Measurements from ENCODE around the gene HRH2. TPM values are rescaled to one million over a fixed set of nuclear protein-coding genes. Genes with fewer than 3 reads are reported as not detected.

Gene HRH2
- total RNA-seq, 1 donor from 2014 or later: 37.1 TPM

DNA sequence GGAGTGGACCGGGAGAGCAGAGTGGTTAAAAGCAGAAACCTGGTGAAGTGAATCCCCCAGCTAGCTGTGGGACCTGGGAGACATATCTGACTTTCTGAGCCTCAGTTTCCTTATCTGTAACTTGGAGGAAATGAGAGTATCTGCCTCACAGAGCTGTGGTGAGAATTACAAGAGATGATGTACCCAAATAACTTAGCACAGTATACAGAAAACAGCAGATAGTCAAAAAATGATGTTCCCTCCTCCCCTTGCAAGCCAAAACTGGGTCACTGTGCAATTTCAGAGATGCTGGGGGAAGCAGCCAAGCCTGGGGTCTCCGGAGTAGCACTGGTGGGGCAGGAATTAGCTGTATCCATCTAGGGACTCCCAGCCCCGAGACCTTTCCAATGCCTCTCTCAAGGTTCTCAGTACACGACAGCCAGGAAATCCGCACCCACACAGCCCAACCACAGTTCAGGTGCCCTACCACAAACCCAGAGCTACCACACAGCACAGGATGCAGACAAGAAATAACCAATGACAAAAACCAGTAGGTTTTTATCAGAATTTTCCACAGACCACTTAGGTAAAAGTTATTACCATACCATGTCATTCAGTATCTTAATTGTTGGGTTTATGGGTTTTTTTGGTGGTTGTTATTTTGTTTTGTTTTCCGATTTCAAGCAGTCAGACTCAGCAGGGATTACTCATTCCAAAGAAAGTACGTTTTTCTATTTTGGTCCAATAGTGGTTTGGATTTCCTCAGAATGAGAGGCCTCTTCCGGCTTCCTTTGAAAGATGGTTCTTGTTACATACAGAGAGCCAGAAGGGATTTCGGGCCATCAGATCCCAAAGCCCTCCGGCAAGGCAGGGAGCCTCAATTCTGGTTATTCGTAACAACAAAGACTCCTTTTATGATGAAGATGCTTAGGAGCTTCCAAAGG, 4.9 kb upstream of the HRH2 start:
- no peaks in the 10 kb centered on the region for H3K27me3 Mint-ChIP-seq (ENCODE audit: low read depth)
- peaks cover 67% of the 10 kb centered on the region for H3K4me1 Mint-ChIP-seq (ENCODE audit: low read depth)
- H3K9me3 Mint-ChIP-seq: peaks cover 35% of the 10 kb centered on the region
- intact Hi-C loops (cut with micrococcal nuclease): loop anchor here (1.0 to 5.0 kb wide), 5 partner anchors 36 to 172 kb away; no protein-coding TSS in a partner anchor
- H3K36me3 Mint-ChIP-seq (ENCODE audit: low read depth): peaks cover 28% of the 10 kb centered on the region
- peak overlapping the region; percentile 57 for H3K4me3 Mint-ChIP-seq (ENCODE audit: low read depth)
- H3K27ac Mint-ChIP-seq: peak overlapping the region; percentile 94
- peak; percentile 82 for DNase-seq (ENCODE audit: low spot score)

DNA sequence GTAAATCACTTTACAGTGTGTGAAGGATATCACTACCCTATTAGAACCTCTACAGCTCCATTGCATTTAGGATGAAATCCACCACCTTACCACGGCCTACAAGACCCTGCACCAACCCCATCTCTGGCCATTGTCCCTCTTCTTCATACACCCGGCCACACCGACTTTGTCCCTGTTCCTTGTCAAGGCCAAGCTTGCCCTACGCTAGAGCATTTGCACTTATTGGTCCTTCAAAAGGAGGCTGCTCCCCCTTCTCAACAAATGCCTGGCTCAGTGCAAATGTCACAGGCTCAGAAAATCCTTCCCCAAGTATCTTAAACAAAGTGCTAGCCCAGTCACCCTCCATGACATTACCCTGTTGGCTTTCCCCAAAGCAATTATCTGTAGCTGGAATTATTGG, 4.1 kb upstream of the HRH2 start:
- peaks cover 67% of the 10 kb centered on the region for H3K4me1 Mint-ChIP-seq (ENCODE audit: low read depth)
- H3K36me3 Mint-ChIP-seq (ENCODE audit: low read depth): peaks cover 30% of the 10 kb centered on the region
- H3K27ac Mint-ChIP-seq: peak overlapping the region; percentile 94
- no peaks in the 10 kb centered on the region for H3K27me3 Mint-ChIP-seq (ENCODE audit: low read depth)
- peaks cover 27% of the 10 kb centered on the region for H3K9me3 Mint-ChIP-seq
- intact Hi-C loops (cut with micrococcal nuclease): loop anchor here (1.0 to 5.0 kb wide), 6 partner anchors 36 to 883 kb away; partner anchors contain the start of gene RNF44
- peak overlapping the region; percentile 53 for H3K4me3 Mint-ChIP-seq (ENCODE audit: low read depth)
- DNase-seq (ENCODE audit: low spot score): no peak

DNA sequence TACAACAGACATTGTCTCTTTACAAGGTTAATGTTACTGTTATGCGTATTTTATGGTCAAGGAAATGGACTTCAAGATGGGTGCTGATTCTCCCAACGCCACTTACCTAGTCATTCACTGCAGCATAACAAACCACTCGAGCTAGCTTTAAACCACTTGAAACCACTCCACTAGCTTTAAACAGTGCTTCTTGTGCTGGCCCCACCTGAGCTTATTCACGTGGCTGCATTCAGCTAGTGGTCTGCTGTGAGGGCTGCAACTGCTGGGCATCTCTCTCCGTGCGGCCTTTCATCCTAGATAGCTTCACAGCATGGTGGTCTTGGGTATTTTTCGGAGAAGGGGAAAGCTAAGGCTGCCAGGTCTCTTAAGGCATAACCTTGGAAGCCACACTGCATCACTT, 3.5 kb upstream of the HRH2 start:
- Mint-ChIP-seq H3K27ac (peak overlapping the region; percentile 94), H3K36me3 (ENCODE audit: low read depth) (peaks cover 30% of the 10 kb centered on the region), H3K27me3 (ENCODE audit: low read depth) (no peaks in the 10 kb centered on the region), H3K4me1 (ENCODE audit: low read depth) (peaks cover 72% of the 10 kb centered on the region), H3K9me3 (peaks cover 22% of the 10 kb centered on the region), H3K4me3 (ENCODE audit: low read depth) (peak overlapping the region; percentile 14)
- intact Hi-C loops (cut with micrococcal nuclease): loop anchor here (2.0 to 5.0 kb wide), 2 partner anchors 37 to 882 kb away; partner anchors contain the start of gene RNF44
- no peak for DNase-seq (ENCODE audit: low spot score)

DNA sequence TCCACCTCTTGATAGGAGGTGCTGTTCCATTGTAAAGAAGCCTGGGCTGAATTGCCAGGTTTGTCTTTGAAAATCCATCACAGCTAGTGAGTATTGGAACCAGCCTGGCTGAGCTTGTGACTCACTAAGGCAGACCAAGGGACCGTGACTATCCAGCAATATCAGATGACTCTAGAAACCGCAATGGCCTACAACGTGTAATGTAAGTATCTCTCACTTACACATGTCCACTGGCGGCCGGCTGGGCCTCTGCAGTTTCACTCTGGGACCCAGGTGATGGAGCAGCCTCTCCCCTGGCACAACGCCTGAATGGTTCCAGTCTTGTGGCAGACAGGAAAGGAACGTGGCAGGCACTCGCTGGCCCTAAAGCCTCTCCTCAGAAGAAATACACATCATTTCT, 3.1 kb upstream of the HRH2 start:
- Mint-ChIP-seq H3K9me3 (peaks cover 17% of the 10 kb centered on the region), H3K4me1 (ENCODE audit: low read depth) (peaks cover 77% of the 10 kb centered on the region), H3K27ac (peak overlapping the region; percentile 94), H3K4me3 (ENCODE audit: low read depth) (peak overlapping the region; percentile 27), H3K27me3 (ENCODE audit: low read depth) (no peaks in the 10 kb centered on the region), H3K36me3 (ENCODE audit: low read depth) (peaks cover 33% of the 10 kb centered on the region)
- DNase-seq (ENCODE audit: low spot score): no peak
- intact Hi-C loops (cut with micrococcal nuclease): loop anchor here (2.0 to 5.0 kb wide), 3 partner anchors 38 to 882 kb away; partner anchors contain the start of gene RNF44

DNA sequence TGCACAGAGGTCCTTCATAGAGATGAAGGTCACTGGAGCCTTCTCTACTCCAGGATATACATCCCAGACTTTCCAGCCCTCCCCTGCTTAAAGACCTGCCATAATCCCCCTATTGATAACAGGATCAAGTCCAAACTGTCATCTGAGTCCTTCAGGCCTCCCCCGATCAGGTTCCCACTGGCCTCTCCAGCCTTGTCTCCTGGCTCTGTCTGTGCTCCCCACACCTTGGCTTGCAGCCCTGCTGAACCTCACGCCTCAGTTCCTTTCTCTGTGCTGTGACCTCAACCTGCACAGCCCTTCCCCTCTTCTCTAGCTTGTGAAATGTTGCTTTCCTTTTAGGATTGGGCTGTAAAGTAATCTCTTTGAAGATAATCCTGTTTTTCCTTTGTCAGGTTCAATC, 2.5 kb upstream of the HRH2 start:
- no peak overlapping the region for H3K4me3 Mint-ChIP-seq (ENCODE audit: low read depth)

DNA sequence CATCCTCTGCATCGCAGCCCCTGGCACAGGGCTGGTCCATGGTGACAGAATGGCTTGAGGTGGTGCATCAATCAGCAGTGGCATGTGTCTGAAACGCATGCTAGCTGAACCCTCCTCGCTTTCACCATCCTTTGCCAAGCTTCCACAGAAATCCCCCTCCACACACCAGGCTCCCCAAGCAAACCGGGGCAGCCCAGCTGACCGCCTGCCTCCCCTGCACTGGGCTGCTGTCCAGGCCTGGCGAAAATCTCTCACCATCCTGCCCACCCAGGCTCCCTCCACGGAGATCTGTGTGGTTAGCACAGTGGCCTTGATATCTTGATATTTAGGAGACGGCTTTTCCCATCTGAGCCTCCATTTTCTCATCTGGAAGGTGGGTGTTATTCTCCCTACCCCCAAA, 905 bp upstream of the HRH2 start:
- H3K4me1 Mint-ChIP-seq (ENCODE audit: low read depth): peaks cover 80% of the 10 kb centered on the region
- intact Hi-C loops (cut with micrococcal nuclease): loop anchor here (5.0 kb wide), 1 partner anchor 140 kb away; no protein-coding TSS in a partner anchor

More for the DNA sequence above, 2.5 kb upstream of the HRH2 start:
- DNase-seq (ENCODE audit: low spot score): no peak
- intact Hi-C loops (cut with micrococcal nuclease): loop anchor here (2.0 to 5.0 kb wide), 2 partner anchors 142 to 881 kb away; partner anchors contain the start of gene RNF44
- H3K27ac Mint-ChIP-seq: peak overlapping the region; percentile 25
- no peaks in the 10 kb centered on the region for H3K27me3 Mint-ChIP-seq (ENCODE audit: low read depth)
- peaks cover 34% of the 10 kb centered on the region for H3K36me3 Mint-ChIP-seq (ENCODE audit: low read depth)
- H3K4me1 Mint-ChIP-seq (ENCODE audit: low read depth): peaks cover 83% of the 10 kb centered on the region
- H3K9me3 Mint-ChIP-seq: peaks cover 13% of the 10 kb centered on the region

DNA sequence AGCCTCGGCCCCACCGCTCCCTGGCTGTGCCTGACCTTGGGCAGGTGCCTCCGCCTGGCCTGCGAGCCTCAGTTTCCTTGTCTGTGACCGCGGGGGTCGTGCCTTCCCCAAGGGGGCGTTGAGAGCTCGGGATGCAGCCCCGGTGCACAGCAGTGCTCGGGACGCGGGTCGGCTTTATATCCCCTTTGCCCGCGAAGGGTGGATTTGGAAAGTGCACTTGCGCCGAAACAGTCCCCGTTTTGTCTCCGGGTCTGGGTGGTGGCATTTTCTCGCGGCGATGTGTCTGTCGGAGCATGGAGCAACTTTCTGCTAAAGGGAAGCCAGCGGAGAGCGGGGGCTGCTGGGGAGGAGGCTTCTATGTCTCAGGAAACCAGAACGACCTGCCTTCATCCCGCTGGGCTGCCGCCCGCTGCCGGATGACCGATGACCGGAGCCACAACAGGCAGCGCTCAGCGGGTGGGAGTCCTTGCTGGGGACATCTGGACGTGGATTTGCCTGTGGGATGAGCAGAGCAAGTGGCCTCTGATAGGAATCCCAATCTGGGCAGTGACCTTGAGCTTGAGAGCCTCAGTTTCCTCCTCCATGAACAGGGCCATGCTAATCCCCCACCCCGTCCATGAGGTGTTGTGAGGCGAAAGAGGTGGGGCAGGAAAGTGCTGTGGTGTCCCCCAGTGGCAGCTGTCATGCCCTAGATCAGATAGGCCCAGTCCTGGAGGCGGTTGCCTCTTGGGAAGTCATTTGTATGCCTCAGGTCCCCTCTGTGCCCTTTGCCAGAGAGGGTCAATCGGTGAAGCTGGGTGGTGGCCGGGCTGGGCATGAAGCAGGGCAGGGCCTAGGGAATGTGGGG, 651 bp downstream of the HRH2 start:
- DNase-seq (ENCODE audit: low spot score): peak; percentile 24
- peak overlapping the region; percentile 78 for H3K27ac Mint-ChIP-seq
- intact Hi-C loops (cut with micrococcal nuclease): loop anchor here (5.0 kb wide), 1 partner anchor 139 kb away; no protein-coding TSS in a partner anchor
- H3K4me3 Mint-ChIP-seq (ENCODE audit: low read depth): peak overlapping the region; percentile 90
- peaks cover 54% of the 10 kb centered on the region for H3K36me3 Mint-ChIP-seq (ENCODE audit: low read depth)
- no peaks in the 10 kb centered on the region for H3K27me3 Mint-ChIP-seq (ENCODE audit: low read depth)
- peaks cover 3% of the 10 kb centered on the region for H3K9me3 Mint-ChIP-seq
- H3K4me1 Mint-ChIP-seq (ENCODE audit: low read depth): peaks cover 81% of the 10 kb centered on the region

More for the DNA sequence above, 905 bp upstream of the HRH2 start:
- Mint-ChIP-seq H3K27me3 (ENCODE audit: low read depth) (no peaks in the 10 kb centered on the region), H3K4me3 (ENCODE audit: low read depth) (peak overlapping the region; percentile 99), H3K36me3 (ENCODE audit: low read depth) (peaks cover 39% of the 10 kb centered on the region), H3K27ac (peak overlapping the region; percentile 95), H3K9me3 (peaks cover 3% of the 10 kb centered on the region)
- DNase-seq (ENCODE audit: low spot score): no peak

DNA sequence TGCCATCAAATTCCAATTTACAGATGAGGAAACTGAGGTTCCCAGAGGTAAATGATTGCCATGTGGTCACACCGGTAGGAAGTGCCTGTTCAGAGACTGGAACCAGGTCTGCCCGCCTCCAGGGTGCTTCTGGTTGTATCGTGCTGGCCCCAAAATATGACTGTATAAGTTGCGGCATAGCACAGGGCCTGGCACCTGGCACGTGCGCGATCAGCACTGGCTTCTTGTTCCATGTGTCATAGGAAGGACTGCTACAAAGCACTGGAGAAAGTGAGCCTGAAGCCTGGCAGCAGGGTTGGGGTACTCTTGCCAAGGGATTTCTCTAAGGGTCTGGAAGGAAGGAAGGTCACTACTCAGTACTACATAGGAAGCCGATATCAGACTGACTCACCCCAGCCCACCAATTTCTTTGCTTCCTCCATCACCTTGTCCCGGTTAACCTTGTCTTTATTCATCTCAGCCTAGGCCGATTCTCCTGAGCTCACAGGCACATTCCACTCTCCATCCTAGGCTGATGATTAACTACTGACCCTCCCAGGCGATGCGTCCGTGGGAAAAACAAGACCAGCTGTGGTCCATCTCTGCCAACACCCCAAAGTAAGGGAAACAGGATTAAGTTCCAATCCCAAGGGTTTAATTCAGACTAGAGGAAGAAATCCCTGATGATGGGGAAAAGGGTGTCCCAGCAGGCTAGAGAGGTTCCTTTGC, 1.8 kb downstream of the HRH2 start:
- Mint-ChIP-seq H3K9me3 (peaks cover 3% of the 10 kb centered on the region), H3K36me3 (ENCODE audit: low read depth) (peaks cover 63% of the 10 kb centered on the region), H3K27me3 (ENCODE audit: low read depth) (no peaks in the 10 kb centered on the region), H3K27ac (no peak overlapping the region), H3K4me1 (ENCODE audit: low read depth) (peaks cover 73% of the 10 kb centered on the region), H3K4me3 (ENCODE audit: low read depth) (peak overlapping the region; percentile 90)
- no peak for DNase-seq (ENCODE audit: low spot score)
- intact Hi-C loops (cut with micrococcal nuclease): loop anchor here (5.0 kb wide), 1 partner anchor 138 kb away; no protein-coding TSS in a partner anchor

DNA sequence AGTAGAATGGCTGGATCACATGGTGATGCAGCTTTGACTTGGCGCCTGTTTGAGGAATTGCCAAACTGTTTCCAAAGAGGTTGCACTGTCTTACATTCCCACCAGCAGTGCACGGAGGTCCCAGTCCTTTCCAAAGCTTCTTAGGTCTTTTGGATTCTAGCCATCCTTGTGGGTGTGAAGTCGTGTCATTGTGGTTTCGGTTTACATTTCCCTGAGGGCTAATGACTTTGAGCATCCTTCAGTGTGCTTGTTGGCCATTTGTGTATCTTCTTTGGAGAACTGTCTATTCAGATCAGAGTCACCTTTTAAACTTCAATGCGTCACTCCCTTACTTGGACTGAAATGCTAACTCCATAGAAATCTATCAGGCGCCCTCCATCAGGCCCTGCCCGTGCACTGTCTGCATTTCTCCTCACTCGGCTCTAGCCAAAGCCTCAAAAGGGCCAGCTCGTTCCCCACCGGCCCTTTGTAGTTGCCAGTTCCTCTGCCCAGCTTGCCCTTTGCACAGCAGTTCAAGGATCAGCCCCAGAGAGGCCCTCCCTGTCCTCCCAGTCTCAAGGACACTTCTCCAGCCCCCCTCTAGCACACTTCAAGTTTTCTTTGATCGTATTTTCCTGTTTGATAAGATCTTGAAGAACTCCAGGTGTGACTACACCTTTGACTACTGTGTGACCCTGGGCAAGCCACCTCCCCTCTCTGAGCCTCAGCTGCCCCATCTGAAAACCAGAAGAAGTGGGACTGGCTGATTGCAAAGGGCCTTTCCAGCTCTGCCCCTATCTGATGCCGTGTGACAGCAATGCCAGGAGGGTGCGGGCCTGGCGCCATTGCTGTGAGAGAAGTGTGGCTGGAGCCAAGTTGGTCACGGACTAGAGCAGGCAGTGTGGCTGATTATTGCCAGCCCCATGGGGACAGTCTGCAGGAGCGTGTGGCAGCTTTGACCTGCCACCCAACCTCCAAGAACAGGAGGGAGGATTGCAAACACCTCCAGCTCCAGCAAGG, 5.6 kb downstream of the HRH2 start:
- intact Hi-C loops (cut with micrococcal nuclease): no loop called here
- no peak for DNase-seq (ENCODE audit: low spot score)
- Mint-ChIP-seq H3K36me3 (ENCODE audit: low read depth) (peaks cover 76% of the 10 kb centered on the region), H3K4me1 (ENCODE audit: low read depth) (peaks cover 65% of the 10 kb centered on the region), H3K27ac (no peak overlapping the region), H3K4me3 (ENCODE audit: low read depth) (no peak overlapping the region), H3K9me3 (no peaks in the 10 kb centered on the region), H3K27me3 (ENCODE audit: low read depth) (no peaks in the 10 kb centered on the region)

DNA sequence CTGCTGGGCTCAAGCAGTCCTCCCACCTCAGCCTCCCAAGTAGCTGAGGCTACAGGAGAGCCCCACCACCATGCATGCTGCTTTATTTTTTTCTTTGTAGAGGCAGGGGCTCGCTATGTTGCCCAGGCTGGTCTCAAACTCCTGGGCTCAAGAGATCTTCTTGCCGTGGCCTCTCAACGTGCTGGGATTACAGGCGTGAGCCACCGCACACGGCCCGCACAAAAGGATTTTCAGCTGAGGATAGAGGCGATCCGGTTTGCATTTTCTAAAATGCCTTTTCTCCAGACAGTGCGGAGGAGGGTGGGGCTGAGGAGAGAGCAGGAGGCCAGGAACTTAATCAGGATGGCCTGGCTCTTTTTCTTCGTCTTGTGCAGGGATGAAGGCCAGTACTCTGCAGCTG, 6.9 kb downstream of the HRH2 start:
- intact Hi-C loops (cut with micrococcal nuclease): no loop called here
- Mint-ChIP-seq H3K4me1 (ENCODE audit: low read depth) (peaks cover 60% of the 10 kb centered on the region), H3K27ac (peak overlapping the region; percentile 23), H3K4me3 (ENCODE audit: low read depth) (no peak overlapping the region), H3K36me3 (ENCODE audit: low read depth) (peaks cover 66% of the 10 kb centered on the region), H3K9me3 (no peaks in the 10 kb centered on the region), H3K27me3 (ENCODE audit: low read depth) (no peaks in the 10 kb centered on the region)
- DNase-seq (ENCODE audit: low spot score): no peak

DNA sequence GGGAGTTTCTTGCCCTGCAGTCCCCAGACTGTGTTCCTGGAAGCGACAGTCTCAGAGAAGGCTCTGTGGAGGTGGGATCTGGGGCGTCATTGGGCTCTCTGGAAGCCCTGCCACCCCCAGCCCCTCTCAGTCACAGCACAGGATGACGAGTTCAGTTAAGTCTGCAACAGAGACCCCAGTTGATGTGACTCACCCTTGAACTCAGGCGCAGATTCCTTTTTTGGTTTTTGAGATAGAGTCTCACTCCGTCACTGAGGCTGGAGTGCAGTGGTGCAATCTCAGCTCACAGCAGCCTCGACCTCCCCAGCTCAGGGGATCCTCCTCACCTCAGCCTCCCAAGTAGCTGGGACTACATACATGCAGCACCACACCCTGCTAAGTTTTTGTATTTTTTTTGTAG, 8.3 kb downstream of the HRH2 start:
- intact Hi-C loops (cut with micrococcal nuclease): no loop called here
- Mint-ChIP-seq H3K27me3 (ENCODE audit: low read depth) (no peaks in the 10 kb centered on the region), H3K36me3 (ENCODE audit: low read depth) (peaks cover 62% of the 10 kb centered on the region), H3K9me3 (no peaks in the 10 kb centered on the region), H3K4me1 (ENCODE audit: low read depth) (peaks cover 57% of the 10 kb centered on the region), H3K27ac (no peak overlapping the region), H3K4me3 (ENCODE audit: low read depth) (no peak overlapping the region)
- DNase-seq (ENCODE audit: low spot score): no peak
